K562 (cell line): ENCODE measurements around the gene PIGL. TPM values are rescaled to one million over a fixed set of nuclear protein-coding genes. Genes with fewer than 3 reads are reported as not detected.

Experiments
- FOXP1 ChIP-seq: sonication (generic); formaldehyde crosslinking; IDR thresholded peaks from 2 replicates; pipeline ENCODE4 v1.8.0; 2022; ENCODE audit warnings: mild to moderate bottlenecking, missing genetic modification reagents
- MYC ChIP-seq, 2 experiments: fragments of 250-450 bp in 1 of 2; sonication (Bioruptor Pico) in 1 of 2; IDR thresholded peaks; 2 replicates each; pipeline versions ENCODE4 v1.5.1 to v1.6.1; 2012 to 2021; ENCODE audit warnings: low read depth in 2 of 2, borderline replicate concordance in 1 of 2, improper control_type of control experiment in 1 of 2, low read length in 1 of 2, mild to moderate bottlenecking in 1 of 2, moderate library complexity in 1 of 2
- POU5F1 ChIP-seq: fragments of 150-350 bp; IDR thresholded peaks from 2 replicates; pipeline ENCODE4 v1.6.1; 2014; ENCODE audit warnings: borderline replicate concordance, low read length, low read depth, mild to moderate bottlenecking; ENCODE audit not compliant: partially characterized antibody
- polyA plus RNA-seq, 8 experiments: library from polyadenylated mRNA; depleted of rRNA in 4 of 8; stranded (reverse) in 5 of 8; unstranded in 3 of 8; fragments of >200 nt; fragmentation: Nextera tagmentation in 2 of 8; fragmentation: Illumina TruSeq in 1 of 8; extraction: Ambion mirVana in 2 of 8; extraction: Trizol in 1 of 8; gene quantifications; 2 replicates each; pipeline versions ENCODE4 v1.2.1 to v1.2.3, GENCODE V29; 2011 to 2014; ENCODE audit warnings: inconsistent platforms in 1 of 8, missing spikeins in 1 of 8
- total RNA-seq, 7 experiments: library from RNA; depleted of rRNA in 6 of 7; stranded (reverse); fragments of >200 nt in 6 of 7; fragmentation: Illumina TruSeq in 2 of 7; extraction: Trizol in 2 of 7; gene quantifications; 2 replicates each; pipeline versions ENCODE4 v1.2.1 to v1.2.3, GENCODE V29; 2011 to 2021; ENCODE audit warnings: low replicate concordance in 1 of 7
- TF ChIP-seq, protein P1 (sequence below): fragments of 250-450 bp; sonication (Bioruptor Pico); IDR thresholded peaks from 2 replicates; pipeline ENCODE4 v1.4.0; 2020
- TF ChIP-seq, protein P2 (sequence below): fragments of 450-650 bp; IDR thresholded peaks from 2 replicates; pipeline ENCODE4 v1.6.1; 2017; ENCODE audit warnings: antibody characterized with exemption, mild to moderate bottlenecking

Gene PIGL
- total and polyA plus RNA-seq, 9 of the 15 experiments (the other 6 are each of a cell fraction or from before 2014, with no cell fraction given) = 19.9 to 55.3 (median 29.6) TPM

DNA sequence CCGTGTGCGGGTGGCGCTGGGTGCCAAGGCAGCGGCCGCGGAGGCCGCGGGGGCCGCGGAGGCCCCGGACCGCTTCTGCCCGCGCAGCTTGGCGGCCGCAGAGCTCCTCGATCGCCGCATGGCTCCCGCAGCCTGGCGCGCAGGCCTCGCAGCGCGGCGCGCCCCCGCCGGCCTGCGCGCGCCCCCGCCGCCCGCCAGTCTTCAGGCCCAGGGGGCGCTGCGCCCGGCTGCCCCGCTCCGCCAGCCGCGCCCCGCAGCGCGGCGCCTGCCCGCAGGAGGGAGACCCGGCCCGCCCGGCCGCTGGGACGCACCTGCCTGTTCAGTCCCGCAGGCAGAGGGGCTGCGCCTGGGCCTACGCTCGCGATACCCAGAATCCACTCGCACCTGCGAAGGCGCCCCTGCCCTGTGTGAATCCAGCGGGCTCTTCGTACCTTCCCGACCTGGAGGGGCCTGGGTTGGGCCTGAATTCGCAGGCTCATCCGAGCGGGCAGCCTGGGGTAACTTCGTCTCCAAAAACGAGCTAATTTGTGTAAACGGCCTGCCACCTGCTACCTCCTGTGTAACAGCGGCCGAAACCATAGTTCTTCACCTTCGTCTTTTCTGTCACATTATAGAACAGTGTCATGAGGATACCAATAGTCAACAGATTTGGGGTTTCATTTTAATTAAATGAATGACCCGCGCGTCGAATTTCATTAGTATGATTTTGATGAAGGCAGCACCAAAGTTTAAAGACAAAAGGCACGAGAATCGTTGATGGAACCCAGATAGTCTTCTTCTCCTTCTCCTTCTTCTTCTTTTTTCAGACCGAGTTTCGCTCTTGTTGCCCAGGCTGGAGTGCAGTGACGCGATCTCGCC, 136.5 kb downstream of the PIGL start, which contains the start of gene CENPV (continued):
- TF ChIP-seq FOXP1 (CRISPR knock-in tag) (no peak), POU5F1 (no peak), MYC (IDR thresholded peaks at IDR 0.05; ENCODE audit: low read depth, low read length) (0 out of 2 replicates have a peak, but pooled peaks have one; percentile 43), MYC (CRISPR knock-in tag; IDR thresholded peaks at IDR 0.05; ENCODE audit: borderline replicate concordance, low read depth) (no peak)
- TF ChIP-seq, protein P1, sequence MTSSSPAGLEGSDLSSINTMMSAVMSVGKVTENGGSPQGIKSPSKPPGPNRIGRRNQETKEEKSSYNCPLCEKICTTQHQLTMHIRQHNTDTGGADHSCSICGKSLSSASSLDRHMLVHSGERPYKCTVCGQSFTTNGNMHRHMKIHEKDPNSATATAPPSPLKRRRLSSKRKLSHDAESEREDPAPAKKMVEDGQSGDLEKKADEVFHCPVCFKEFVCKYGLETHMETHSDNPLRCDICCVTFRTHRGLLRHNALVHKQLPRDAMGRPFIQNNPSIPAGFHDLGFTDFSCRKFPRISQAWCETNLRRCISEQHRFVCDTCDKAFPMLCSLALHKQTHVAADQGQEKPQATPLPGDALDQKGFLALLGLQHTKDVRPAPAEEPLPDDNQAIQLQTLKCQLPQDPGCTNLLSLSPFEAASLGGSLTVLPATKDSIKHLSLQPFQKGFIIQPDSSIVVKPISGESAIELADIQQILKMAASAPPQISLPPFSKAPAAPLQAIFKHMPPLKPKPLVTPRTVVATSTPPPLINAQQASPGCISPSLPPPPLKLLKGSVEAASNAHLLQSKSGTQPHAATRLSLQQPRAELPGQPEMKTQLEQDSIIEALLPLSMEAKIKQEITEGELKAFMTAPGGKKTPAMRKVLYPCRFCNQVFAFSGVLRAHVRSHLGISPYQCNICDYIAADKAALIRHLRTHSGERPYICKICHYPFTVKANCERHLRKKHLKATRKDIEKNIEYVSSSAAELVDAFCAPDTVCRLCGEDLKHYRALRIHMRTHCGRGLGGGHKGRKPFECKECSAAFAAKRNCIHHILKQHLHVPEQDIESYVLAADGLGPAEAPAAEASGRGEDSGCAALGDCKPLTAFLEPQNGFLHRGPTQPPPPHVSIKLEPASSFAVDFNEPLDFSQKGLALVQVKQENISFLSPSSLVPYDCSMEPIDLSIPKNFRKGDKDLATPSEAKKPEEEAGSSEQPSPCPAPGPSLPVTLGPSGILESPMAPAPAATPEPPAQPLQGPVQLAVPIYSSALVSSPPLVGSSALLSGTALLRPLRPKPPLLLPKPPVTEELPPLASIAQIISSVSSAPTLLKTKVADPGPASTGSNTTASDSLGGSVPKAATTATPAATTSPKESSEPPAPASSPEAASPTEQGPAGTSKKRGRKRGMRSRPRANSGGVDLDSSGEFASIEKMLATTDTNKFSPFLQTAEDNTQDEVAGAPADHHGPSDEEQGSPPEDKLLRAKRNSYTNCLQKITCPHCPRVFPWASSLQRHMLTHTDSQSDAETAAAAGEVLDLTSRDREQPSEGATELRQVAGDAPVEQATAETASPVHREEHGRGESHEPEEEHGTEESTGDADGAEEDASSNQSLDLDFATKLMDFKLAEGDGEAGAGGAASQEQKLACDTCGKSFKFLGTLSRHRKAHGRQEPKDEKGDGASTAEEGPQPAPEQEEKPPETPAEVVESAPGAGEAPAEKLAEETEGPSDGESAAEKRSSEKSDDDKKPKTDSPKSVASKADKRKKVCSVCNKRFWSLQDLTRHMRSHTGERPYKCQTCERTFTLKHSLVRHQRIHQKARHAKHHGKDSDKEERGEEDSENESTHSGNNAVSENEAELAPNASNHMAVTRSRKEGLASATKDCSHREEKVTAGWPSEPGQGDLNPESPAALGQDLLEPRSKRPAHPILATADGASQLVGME (CRISPR knock-in tag) = no peak
- TF ChIP-seq, protein P2, sequence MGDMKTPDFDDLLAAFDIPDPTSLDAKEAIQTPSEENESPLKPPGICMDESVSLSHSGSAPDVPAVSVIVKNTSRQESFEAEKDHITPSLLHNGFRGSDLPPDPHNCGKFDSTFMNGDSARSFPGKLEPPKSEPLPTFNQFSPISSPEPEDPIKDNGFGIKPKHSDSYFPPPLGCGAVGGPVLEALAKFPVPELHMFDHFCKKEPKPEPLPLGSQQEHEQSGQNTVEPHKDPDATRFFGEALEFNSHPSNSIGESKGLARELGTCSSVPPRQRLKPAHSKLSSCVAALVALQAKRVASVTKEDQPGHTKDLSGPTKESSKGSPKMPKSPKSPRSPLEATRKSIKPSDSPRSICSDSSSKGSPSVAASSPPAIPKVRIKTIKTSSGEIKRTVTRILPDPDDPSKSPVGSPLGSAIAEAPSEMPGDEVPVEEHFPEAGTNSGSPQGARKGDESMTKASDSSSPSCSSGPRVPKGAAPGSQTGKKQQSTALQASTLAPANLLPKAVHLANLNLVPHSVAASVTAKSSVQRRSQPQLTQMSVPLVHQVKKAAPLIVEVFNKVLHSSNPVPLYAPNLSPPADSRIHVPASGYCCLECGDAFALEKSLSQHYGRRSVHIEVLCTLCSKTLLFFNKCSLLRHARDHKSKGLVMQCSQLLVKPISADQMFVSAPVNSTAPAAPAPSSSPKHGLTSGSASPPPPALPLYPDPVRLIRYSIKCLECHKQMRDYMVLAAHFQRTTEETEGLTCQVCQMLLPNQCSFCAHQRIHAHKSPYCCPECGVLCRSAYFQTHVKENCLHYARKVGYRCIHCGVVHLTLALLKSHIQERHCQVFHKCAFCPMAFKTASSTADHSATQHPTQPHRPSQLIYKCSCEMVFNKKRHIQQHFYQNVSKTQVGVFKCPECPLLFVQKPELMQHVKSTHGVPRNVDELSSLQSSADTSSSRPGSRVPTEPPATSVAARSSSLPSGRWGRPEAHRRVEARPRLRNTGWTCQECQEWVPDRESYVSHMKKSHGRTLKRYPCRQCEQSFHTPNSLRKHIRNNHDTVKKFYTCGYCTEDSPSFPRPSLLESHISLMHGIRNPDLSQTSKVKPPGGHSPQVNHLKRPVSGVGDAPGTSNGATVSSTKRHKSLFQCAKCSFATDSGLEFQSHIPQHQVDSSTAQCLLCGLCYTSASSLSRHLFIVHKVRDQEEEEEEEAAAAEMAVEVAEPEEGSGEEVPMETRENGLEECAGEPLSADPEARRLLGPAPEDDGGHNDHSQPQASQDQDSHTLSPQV = 0 out of 2 replicates have a peak, but pooled peaks have one; percentile 7
